Natural killer cell treated with Interleukin-12 subunit alpha and Interleukin-12 subunit beta and Interleukin-15 and Interleukin-18, amount 100 ng/mL, for 72 hours (primary cell): ENCODE results near the gene CFAP77. TPM values are rescaled to one million over a fixed set of nuclear protein-coding genes. Genes with fewer than 3 reads are reported as not detected.
A peak's percentile ranks its signal among the peaks of the same experiment; 100 is the strongest.

ENCODE experiments used
- ATAC-seq, 2 donors: fragments of 150-1000 bp; cut with Tn5 transposase in 1 of 2; sonication (Bioruptor Pico), chemical (Tn5 transposase) in 1 of 2; 2 replicates each; pipeline ENCODE4 v1.10.0; 2021
- DNase-seq: peaks from one replicate; pipeline ENCODE4 v3.0.0; 2022; ENCODE audit warnings: low spot score
- H3K27ac Mint-ChIP-seq, 2 donors: 1 replicate in 1 of 2; 2 replicates in 1 of 2; pipeline ENCODE4 v1.8.0; 2022; ENCODE audit warnings: mixed read lengths in 2 of 2, mild to moderate bottlenecking in 1 of 2, moderate library complexity in 1 of 2
- H3K27me3 Mint-ChIP-seq, 2 donors: 1 replicate in 1 of 2; 2 replicates in 1 of 2; pipeline ENCODE4 v1.8.0; 2022; ENCODE audit warnings: mixed read lengths in 2 of 2
- H3K36me3 Mint-ChIP-seq: one replicate; pipeline ENCODE4 v1.8.0; 2022; ENCODE audit warnings: mixed read lengths
- H3K4me1 Mint-ChIP-seq, 2 donors: 1 replicate in 1 of 2; 2 replicates in 1 of 2; pipeline ENCODE4 v1.8.0; 2022; ENCODE audit warnings: low read depth in 2 of 2, mixed read lengths in 2 of 2, mild to moderate bottlenecking in 1 of 2
- H3K4me3 Mint-ChIP-seq: one replicate; pipeline ENCODE4 v1.8.0; 2022; ENCODE audit warnings: mixed read lengths
- H3K9me3 Mint-ChIP-seq: 2 replicates; pipeline ENCODE4 v1.8.0; 2022; ENCODE audit warnings: mixed read lengths
- total RNA-seq, 2 donors: library from RNA; stranded (reverse); gene quantifications; one replicate each; pipeline ENCODE4 v1.2.3, GENCODE V29; 2022

Gene CFAP77
- total RNA-seq, 2 donors from 2014 or later = not detected

DNA sequence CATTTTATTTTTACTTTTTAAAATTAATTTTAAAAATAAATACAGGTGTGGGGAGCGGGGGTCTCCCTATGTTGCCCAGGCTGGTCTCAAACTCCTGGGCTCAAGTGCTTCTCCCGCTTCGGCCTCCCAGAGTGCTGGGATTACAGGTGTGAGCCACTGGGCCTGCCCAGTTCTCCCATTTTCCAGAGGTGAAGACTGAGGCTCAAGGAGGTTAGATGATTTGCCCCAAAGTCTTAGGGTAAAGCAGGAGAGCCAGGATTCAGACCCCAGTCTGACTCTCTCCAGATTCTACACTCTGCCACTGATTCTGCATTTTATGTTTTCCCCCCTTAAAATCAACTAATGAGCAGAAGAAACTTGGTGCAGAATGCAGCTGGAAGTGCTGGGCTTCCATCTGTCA is 36.9 kb downstream of the CFAP77 start:
- ATAC-seq = no peak
- H3K4me1 Mint-ChIP-seq = peaks cover 19 to 32% of the 10 kb centered on the region in 2 donors
- H3K36me3 Mint-ChIP-seq = no peaks in the 10 kb centered on the region
- peaks cover 46 to 63% of the 10 kb centered on the region in 2 donors for H3K27me3 Mint-ChIP-seq
- no peak for DNase-seq
- H3K4me3 Mint-ChIP-seq = no peak overlapping the region
- H3K27ac Mint-ChIP-seq = no peak overlapping the region
- H3K9me3 Mint-ChIP-seq = no peaks in the 10 kb centered on the region

DNA sequence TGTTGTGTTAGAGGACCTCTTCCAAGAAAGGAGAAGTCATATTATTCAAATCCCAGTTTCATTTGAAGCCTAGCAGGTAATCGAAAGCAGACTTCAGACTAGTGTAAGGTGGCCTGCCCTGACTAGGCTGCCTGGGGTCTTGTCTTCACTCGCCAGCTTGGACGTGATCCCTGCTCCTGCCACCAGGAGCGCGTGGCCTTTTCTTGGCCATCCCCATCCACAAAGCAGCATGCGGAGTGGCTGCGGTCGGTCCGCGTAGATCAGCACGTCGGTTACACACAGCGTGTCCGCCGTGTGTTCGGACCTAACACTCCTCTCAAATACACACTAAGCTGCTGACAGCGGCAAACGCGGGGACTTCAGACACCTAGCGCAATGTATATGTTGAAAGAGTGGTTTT is 37.3 kb downstream of the CFAP77 start:
- Mint-ChIP-seq H3K36me3 (no peaks in the 10 kb centered on the region), H3K4me3 (no peak overlapping the region), H3K9me3 (no peaks in the 10 kb centered on the region), H3K27me3 (peaks cover 43 to 63% of the 10 kb centered on the region in 2 donors), H3K27ac (peak overlapping the region in 1 of 2 donors; percentile 3), H3K4me1 (peaks cover 23 to 35% of the 10 kb centered on the region in 2 donors)
- no peak for DNase-seq
- no peak for ATAC-seq

DNA sequence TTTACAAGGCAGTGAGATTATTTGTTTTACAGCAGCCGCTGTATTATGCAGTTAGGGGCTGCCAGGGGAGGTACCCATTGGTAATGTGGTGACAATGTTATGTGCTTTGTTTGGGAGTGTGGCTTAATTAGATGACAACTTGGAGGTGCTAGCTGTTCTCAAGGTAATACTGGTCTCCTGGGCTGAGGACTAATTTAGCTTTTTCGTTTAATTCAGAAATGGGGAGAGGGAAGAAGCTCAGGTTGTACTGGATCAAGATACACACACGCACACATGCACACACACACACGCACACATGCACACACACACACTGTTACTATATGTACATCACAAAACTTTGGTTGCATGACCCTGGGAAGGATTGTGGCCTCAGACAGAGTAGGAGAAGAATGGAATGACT is 37.9 kb downstream of the CFAP77 start:
- ATAC-seq (no peak), DNase-seq (no peak)
- Mint-ChIP-seq H3K27ac (peak overlapping the region in 1 of 2 donors; percentile 3), H3K9me3 (no peaks in the 10 kb centered on the region), H3K4me3 (no peak overlapping the region), H3K27me3 (peaks cover 41 to 64% of the 10 kb centered on the region in 2 donors), H3K36me3 (no peaks in the 10 kb centered on the region), H3K4me1 (peaks cover 24 to 35% of the 10 kb centered on the region in 2 donors)

- Mint-ChIP-seq H3K27ac (peak overlapping the region; percentile 49 to 58), H3K9me3 (no peaks in the 10 kb centered on the region), H3K4me3 (peak overlapping the region; percentile 75), H3K4me1 (peaks cover 26 to 35% of the 10 kb centered on the region in 2 donors), H3K36me3 (no peaks in the 10 kb centered on the region), H3K27me3 (peaks cover 34 to 67% of the 10 kb centered on the region in 2 donors)
- peak; percentile 83 for DNase-seq
- ATAC-seq = peak; percentile 99
Observed at GRCh38 chr9:132451276-132451675, 41.3 kb downstream of the CFAP77 start.

- Mint-ChIP-seq H3K27me3 (peaks cover 26 to 51% of the 10 kb centered on the region in 2 donors), H3K9me3 (no peaks in the 10 kb centered on the region)
- DNase-seq = no peak
Observed at GRCh38 chr9:132456241-132456640, 46.2 kb downstream of the CFAP77 start.

DNA sequence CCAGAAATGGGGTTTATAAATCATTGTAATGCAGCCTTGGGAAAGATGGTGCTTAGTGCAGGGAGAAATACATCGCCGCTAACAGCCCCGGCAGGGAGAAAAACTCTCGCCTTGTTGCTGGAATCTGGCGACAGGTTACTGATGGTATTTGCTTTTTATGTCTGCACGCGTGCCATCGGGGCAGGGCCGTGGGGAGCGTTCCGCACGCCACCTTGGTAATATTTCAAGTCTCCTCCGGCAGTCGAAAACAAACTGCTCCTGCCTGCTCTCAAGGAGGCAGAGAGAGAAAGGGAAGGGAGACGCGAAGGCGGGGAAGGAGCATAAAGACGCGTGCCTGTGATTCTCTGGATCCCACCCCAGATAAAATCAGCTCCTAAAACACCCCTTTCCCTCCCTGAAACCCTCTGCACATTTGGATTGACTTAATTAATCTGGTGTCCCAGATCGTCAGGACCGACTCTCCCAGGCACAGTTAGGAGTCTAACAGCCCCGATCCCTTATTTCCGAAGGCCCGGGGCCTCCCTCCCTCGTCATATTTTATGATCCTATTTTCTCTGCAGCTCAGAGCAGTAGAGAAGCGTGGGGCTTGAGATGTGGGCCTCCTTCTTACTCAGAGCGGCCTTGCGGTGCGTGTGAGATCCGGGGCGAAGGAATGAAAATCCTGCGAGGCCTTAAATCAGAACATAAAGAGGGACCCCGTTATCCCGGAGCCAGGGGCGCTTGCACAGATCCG is 47.7 kb downstream of the CFAP77 start:
- no peaks in the 10 kb centered on the region for H3K36me3 Mint-ChIP-seq
- peaks cover 26 to 44% of the 10 kb centered on the region in 2 donors for H3K27me3 Mint-ChIP-seq
- DNase-seq = no peak
- peaks cover 0 to 3% of the 10 kb centered on the region in 2 donors for H3K4me1 Mint-ChIP-seq
- no peak for ATAC-seq
- no peaks in the 10 kb centered on the region for H3K9me3 Mint-ChIP-seq
- no peak overlapping the region for H3K4me3 Mint-ChIP-seq
- H3K27ac Mint-ChIP-seq = peak overlapping the region in 1 of 2 donors; percentile 60

More at GRCh38 chr9:132456241-132456640, 46.2 kb downstream of the CFAP77 start:
- Mint-ChIP-seq H3K4me1 (peaks cover 8 to 11% of the 10 kb centered on the region in 2 donors), H3K27ac (no peak overlapping the region), H3K4me3 (no peak overlapping the region), H3K36me3 (no peaks in the 10 kb centered on the region)
- ATAC-seq = no peak

- Mint-ChIP-seq H3K4me1 (no peaks in the 10 kb centered on the region), H3K9me3 (no peaks in the 10 kb centered on the region), H3K4me3 (no peak overlapping the region), H3K27ac (no peak overlapping the region), H3K36me3 (no peaks in the 10 kb centered on the region), H3K27me3 (peaks cover 26 to 43% of the 10 kb centered on the region in 2 donors)
- no peak for DNase-seq
- no peak for ATAC-seq
Observed at GRCh38 chr9:132458432-132458831, 48.4 kb downstream of the CFAP77 start.

GRCh38 chr9:132459661-132460060 is 49.6 kb downstream of the CFAP77 start:
- ATAC-seq (no peak), DNase-seq (no peak)
- Mint-ChIP-seq H3K9me3 (no peaks in the 10 kb centered on the region), H3K36me3 (no peaks in the 10 kb centered on the region), H3K27ac (no peak overlapping the region), H3K27me3 (peaks cover 23 to 32% of the 10 kb centered on the region in 2 donors), H3K4me3 (no peak overlapping the region), H3K4me1 (no peaks in the 10 kb centered on the region)

DNA sequence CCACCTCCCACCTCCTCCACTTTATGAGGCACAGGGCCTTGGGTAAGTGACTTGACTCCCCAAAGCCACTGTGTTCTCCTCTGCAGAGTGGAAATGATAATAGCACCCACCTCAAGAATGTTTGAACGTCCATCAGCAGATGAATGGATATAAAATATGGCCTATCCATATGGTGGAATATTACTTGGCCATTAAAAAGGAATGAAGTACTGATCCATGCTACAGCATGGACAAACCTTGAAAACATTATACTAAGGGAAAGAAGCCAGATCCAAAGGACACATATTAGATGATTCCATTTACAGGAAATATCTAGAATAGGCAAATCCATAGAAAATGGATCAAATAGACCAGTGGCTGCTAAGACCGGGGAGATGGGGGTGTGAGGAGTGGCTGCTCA is 50.2 kb downstream of the CFAP77 start:
- ATAC-seq (no peak), DNase-seq (no peak)
- H3K9me3 Mint-ChIP-seq = no peaks in the 10 kb centered on the region
- no peak overlapping the region for H3K27ac Mint-ChIP-seq
- H3K27me3 Mint-ChIP-seq = peaks cover 23 to 33% of the 10 kb centered on the region in 2 donors
- no peak overlapping the region for H3K4me3 Mint-ChIP-seq
- H3K36me3 Mint-ChIP-seq = no peaks in the 10 kb centered on the region
- no peaks in the 10 kb centered on the region for H3K4me1 Mint-ChIP-seq

DNA sequence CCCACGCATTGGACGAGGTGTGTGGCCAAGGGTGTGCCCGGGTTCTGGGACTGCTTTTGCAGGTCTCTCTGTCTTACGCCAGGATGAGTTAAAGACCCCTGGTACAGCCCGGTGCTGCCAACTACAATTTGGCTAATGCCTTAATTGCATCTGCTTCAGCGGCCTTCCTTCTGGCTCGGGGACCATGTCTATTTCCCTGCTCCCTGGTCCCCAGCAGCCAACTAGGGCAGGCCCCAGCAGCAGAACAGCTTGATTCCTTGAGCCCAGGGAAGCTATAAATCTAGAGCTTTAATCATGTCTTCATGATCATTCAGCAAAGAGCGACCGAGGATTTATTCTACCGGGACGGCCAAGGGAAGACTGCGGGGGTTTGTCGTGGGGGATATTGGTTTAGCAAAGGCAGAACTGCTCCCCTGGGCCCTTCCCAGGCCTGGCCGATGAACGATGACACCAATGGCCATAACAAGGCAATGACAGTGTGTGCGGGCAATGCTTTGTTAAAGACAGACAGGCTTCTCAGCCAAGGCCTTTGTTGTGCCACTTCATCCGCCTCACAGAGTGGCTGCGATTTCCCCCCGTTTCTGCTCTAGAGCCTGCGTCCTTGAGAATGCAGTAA is 51.4 kb downstream of the CFAP77 start:
- Mint-ChIP-seq H3K4me3 (no peak overlapping the region), H3K4me1 (no peaks in the 10 kb centered on the region), H3K36me3 (no peaks in the 10 kb centered on the region), H3K27ac (no peak overlapping the region), H3K9me3 (no peaks in the 10 kb centered on the region), H3K27me3 (peaks cover 26 to 34% of the 10 kb centered on the region in 2 donors)
- DNase-seq = no peak
- ATAC-seq = no peak

DNA sequence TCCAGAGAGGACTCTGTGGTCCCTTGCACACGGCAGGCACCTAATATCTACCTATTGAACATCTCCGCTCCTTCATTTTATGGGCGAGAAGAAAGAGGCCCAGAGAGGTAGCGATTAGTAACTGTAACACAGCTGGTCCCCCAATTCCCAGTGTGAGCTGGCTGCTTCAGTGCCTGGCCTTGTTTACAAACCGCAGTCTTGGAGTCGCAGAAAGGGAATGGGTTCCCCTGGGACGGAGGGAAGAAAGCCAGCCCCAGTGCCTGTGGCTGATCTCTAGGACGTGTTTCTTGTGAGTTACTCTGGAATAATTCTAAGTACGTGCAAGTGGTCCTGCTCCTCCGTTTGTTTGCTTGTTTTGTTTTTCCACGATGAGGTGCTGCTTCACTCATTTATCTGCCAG is 52.0 kb downstream of the CFAP77 start:
- Mint-ChIP-seq H3K4me3 (no peak overlapping the region), H3K4me1 (no peaks in the 10 kb centered on the region), H3K9me3 (no peaks in the 10 kb centered on the region), H3K27me3 (peaks cover 25 to 32% of the 10 kb centered on the region in 2 donors), H3K36me3 (no peaks in the 10 kb centered on the region), H3K27ac (no peak overlapping the region)
- DNase-seq = no peak
- ATAC-seq = no peak

DNA sequence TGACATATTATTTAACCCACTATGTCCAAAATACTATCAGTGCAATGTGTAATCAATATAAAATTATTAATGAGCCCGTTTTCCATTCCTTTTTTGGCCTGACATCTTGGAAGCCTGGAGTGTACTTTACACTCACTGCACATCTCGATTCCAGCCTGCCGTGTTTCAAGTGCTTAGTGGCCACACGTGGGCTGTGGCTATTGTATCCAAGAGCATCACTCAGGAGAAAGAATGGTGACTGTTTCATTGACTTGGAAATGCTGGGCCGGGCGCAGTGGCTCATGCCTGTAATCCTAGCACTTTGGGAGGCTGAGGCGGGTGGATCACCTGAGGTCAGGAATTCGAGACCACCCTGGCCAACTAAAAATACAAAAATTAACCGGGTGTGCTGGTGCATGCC is 54.5 kb downstream of the CFAP77 start:
- H3K4me3 Mint-ChIP-seq = no peak overlapping the region

DNA sequence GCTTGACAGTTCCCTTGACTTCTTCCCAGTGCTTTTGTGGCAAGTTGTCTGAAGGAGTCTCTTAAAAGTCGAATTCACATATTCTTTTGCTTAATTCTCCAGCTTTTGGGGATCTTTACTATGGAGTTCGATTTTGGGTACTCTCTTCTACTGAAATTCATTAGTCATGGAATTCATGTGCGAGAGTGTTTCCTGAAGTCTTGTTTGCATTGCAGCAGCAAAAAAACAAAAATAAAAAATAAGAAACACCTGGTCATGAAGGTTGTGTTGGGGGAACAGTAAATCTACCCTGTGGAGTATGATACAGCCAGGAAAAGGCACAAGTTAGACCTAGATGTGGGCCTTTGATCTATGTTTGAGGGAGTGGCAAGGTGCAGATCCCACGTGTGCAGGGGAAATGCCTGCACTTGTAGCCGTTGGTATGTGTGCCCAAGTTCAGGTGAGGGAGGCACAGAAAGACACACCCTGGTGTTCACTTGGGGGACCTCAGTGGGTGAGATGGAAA is 55.2 kb downstream of the CFAP77 start:
- no peak for ATAC-seq
- no peak overlapping the region for H3K27ac Mint-ChIP-seq
- DNase-seq = no peak
- H3K27me3 Mint-ChIP-seq = peaks cover 25 to 33% of the 10 kb centered on the region in 2 donors
- no peaks in the 10 kb centered on the region for H3K4me1 Mint-ChIP-seq
- H3K4me3 Mint-ChIP-seq = no peak overlapping the region
- H3K9me3 Mint-ChIP-seq = no peaks in the 10 kb centered on the region
- H3K36me3 Mint-ChIP-seq = no peaks in the 10 kb centered on the region

More for the DNA sequence above, 54.5 kb downstream of the CFAP77 start:
- H3K4me1 Mint-ChIP-seq = no peaks in the 10 kb centered on the region
- H3K9me3 Mint-ChIP-seq = no peaks in the 10 kb centered on the region
- no peaks in the 10 kb centered on the region for H3K36me3 Mint-ChIP-seq
- peaks cover 25 to 33% of the 10 kb centered on the region in 2 donors for H3K27me3 Mint-ChIP-seq
- ATAC-seq (no peak), DNase-seq (no peak)
- H3K27ac Mint-ChIP-seq = no peak overlapping the region

DNA sequence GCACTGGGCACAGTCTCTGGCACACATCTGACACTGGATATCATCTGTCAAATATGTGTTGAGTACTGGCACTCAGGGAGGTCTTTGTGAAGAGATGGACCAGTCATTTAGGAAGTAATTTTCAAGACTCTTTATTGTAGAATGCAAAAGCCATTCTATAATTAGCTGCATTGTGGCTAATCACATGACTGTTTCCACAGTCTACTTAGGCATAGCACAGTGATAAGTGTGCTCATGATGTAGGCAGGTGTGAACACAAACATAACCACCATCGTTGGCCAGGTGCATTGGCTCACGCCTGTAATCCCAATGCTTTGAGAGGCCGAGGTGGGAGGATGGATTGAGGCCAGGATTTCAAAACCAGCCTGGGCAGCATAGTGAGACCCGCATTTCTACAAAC is 62.2 kb downstream of the CFAP77 start:
- Mint-ChIP-seq H3K4me3 (no peak overlapping the region), H3K4me1 (peaks cover 5% of the 10 kb centered on the region in 2 donors), H3K27me3 (peaks cover 28 to 36% of the 10 kb centered on the region in 2 donors), H3K36me3 (no peaks in the 10 kb centered on the region), H3K27ac (no peak overlapping the region), H3K9me3 (no peaks in the 10 kb centered on the region)
- no peak for ATAC-seq
- DNase-seq = no peak
